ENCODE results near the gene PRPSAP1. TPM values are rescaled to one million over a fixed set of nuclear protein-coding genes. Genes with fewer than 3 reads are reported as not detected.

Gene PRPSAP1
- total RNA-seq, 6 experiments from 2014 or later: 32.6 to 37.4 (median 35.1) TPM

DNA sequence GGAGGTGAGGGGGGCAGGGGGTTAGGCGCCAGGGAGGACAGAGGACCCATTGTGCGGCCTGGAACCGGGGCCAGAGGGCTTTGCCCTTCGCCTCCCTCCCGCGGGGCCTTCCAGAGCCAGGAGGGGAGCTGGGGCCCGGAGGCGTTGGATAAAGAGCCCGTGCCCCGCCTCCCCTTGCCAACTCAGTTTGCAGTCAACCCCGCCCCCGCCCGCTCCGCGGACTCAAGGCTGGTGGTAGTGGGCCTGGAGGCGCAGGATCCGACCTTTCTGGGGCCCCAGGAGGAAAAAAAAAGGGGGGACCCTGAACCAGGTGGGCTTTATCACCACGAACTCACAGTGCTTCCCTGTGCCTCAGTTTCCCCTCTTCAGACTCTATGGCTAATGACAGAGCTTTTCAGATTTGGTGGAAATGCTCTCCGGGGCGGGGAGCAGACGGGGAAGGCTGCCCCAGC, 28.7 kb upstream of the PRPSAP1 start:
- TF ChIP-seq, protein P1, sequence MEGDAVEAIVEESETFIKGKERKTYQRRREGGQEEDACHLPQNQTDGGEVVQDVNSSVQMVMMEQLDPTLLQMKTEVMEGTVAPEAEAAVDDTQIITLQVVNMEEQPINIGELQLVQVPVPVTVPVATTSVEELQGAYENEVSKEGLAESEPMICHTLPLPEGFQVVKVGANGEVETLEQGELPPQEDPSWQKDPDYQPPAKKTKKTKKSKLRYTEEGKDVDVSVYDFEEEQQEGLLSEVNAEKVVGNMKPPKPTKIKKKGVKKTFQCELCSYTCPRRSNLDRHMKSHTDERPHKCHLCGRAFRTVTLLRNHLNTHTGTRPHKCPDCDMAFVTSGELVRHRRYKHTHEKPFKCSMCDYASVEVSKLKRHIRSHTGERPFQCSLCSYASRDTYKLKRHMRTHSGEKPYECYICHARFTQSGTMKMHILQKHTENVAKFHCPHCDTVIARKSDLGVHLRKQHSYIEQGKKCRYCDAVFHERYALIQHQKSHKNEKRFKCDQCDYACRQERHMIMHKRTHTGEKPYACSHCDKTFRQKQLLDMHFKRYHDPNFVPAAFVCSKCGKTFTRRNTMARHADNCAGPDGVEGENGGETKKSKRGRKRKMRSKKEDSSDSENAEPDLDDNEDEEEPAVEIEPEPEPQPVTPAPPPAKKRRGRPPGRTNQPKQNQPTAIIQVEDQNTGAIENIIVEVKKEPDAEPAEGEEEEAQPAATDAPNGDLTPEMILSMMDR (IDR thresholded peaks at IDR 0.05): no peak
- DNase-seq: no peak
- no peaks in the 10 kb centered on the region for H3K9me3 Mint-ChIP-seq
- peak overlapping the region; percentile 90 for H3K4me3 Mint-ChIP-seq
- peak overlapping the region; percentile 85 for H3K27ac Mint-ChIP-seq
- H3K36me3 Mint-ChIP-seq (ENCODE audit: low read depth): peaks cover 13% of the 10 kb centered on the region
- peaks cover 6% of the 10 kb centered on the region for H3K27me3 Mint-ChIP-seq (ENCODE audit: insufficient read depth)
- peaks cover 21% of the 10 kb centered on the region for H3K4me1 Mint-ChIP-seq (ENCODE audit: low read depth)

DNA sequence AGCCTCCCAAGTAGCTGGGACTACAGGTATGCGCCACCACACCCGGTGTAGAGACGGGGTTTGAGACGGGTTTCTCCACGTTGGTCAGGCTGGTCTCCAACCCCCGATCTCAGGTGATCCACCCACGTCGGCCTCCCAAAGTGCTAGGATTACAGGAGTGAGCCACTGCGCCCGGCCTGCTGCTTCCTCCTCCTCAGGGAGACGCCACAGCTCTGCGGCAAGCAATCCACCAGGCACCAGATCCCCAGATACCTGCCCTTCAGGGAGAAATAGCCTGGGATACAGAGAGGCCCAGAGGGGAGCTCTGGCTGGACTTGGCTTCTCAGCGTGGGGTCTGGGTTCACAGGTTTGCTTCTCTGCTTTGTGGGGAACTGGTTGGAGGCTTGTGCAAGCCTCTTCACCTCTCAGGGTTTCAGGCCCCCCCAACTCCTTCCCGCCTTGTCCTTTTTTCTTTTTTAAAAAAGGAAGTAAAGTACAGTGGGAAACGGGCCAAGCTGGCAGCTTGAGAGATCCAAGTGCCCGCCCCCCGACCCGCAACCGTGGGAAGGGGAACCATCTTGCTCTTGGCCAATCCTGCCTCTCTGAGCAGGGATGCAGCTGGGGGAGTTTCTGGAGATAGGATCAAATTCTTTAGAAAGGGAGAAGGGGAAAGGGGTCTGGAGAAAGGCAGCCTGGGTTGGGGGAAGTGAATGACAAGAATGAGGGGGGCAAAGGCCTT, 28.1 kb upstream of the PRPSAP1 start:
- Mint-ChIP-seq H3K4me1 (ENCODE audit: low read depth) (peaks cover 15% of the 10 kb centered on the region), H3K27me3 (ENCODE audit: insufficient read depth) (peaks cover 6% of the 10 kb centered on the region), H3K9me3 (no peaks in the 10 kb centered on the region), H3K4me3 (no peak overlapping the region), H3K36me3 (ENCODE audit: low read depth) (peaks cover 8% of the 10 kb centered on the region), H3K27ac (no peak overlapping the region; the same call in 1 of the 2 replicates)
- DNase-seq: no peak
- TF ChIP-seq, protein P1 (IDR thresholded peaks at IDR 0.05): no peak

DNA sequence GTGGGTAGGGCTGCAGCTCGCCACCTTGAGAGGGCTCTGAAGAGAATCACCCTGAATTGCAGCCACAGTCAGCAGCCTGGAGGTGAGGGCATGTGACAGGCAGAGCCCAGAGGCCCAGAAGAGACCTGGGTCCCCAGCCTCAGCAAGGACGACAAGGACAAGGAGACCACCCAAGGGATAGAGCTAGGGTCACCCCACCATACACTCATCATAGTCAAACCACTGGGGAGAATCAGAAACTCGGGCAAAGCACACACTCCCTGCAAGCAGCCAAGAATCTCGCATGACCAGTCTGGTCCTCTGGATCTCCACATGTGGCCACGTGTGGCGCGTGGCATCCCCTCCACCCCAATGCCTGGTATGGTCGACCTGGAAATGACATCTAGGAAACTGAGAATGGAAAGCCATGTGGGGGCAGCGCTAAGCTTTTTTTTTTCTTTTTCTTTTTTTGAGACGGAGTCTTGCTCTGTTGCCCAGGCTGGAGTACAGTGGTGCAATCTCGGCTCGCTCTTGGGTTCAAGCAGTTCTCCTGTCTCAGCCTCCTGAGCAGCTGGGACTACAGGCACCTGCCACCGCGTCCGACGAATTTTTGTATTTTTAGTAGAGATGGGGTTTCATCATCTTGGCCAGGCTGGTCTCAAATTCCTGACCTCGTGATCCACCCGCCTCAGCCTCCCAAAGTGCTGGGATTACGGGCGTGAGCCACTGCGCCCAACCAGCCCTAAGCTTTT, 26.1 kb upstream of the PRPSAP1 start:
- H3K36me3 Mint-ChIP-seq (ENCODE audit: low read depth): no peaks in the 10 kb centered on the region; the same call in 1 of the 2 replicates
- H3K27me3 Mint-ChIP-seq (ENCODE audit: insufficient read depth): peaks cover 1% of the 10 kb centered on the region
- H3K27ac Mint-ChIP-seq: no peak overlapping the region
- 0 out of 2 replicates have a peak, but pooled peaks cover 7% of the 10 kb centered on the region for H3K4me1 Mint-ChIP-seq (ENCODE audit: low read depth)
- no peak overlapping the region for H3K4me3 Mint-ChIP-seq
- no peak for DNase-seq
- H3K9me3 Mint-ChIP-seq: no peaks in the 10 kb centered on the region
- TF ChIP-seq, protein P1 (IDR thresholded peaks at IDR 0.05): no peak

DNA sequence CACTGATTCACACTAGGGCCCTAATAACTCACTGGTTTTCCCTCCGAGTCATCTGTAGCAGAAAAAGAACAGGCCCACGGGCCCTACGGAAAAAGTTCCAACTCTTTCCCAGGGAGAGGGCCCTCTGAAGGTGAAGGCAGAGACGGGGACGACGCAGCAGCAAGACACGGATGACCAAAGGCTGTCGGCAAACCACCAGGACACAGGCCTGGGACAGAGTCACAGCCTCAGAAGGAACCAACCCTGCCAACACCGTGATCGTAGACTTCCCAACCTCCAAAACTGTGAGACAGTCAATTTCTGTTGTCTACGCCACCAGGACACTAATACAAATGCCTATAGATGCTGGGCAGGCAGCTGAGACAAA, 25.5 kb upstream of the PRPSAP1 start:
- H3K4me1 Mint-ChIP-seq (ENCODE audit: low read depth): 0 out of 2 replicates have a peak, but pooled peaks cover 7% of the 10 kb centered on the region
- no peaks in the 10 kb centered on the region for H3K9me3 Mint-ChIP-seq
- H3K36me3 Mint-ChIP-seq (ENCODE audit: low read depth): no peaks in the 10 kb centered on the region; the same call in 1 of the 2 replicates
- H3K27ac Mint-ChIP-seq: no peak overlapping the region
- DNase-seq: no peak
- H3K4me3 Mint-ChIP-seq: no peak overlapping the region
- TF ChIP-seq, protein P1 (IDR thresholded peaks at IDR 0.05): no peak
- H3K27me3 Mint-ChIP-seq (ENCODE audit: insufficient read depth): peaks cover 1% of the 10 kb centered on the region

DNA sequence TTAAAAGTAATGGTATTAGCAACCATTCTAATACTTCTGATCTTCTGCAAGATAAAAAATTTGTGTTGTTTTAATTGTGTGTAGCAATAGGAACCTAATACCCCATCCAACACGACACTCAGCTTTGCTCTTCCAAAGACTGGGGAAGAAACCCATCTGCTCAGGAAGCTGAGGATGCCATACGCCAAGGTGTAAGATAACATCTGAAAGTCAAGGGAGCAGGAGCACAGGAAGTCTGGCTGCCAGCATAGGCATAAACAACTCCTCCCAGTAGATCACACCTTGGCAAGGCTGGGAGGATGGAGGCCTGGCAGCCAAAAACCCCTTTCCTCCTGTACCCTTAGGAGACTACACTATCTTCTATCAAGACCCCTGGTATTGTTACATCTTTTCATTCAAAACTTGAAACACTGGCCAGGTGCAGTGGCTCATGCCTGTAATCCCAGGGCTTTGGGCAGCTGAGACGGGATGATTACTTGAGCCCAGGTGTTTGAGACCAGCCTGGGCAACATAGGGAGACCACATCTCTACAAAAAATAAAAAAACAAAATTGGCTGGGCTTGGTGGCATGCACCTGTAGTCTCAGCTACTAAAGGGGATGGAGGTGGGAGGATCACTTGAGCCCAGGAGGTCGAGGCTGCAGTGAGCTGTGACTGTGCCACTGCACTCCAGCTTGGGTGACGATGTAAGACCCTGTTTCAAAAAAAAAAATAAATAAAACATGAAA, 25.0 kb upstream of the PRPSAP1 start:
- TF ChIP-seq, protein P1 (IDR thresholded peaks at IDR 0.05): no peak

More for the DNA sequence above, 25.0 kb upstream of the PRPSAP1 start:
- H3K36me3 Mint-ChIP-seq (ENCODE audit: low read depth): no peaks in the 10 kb centered on the region; the same call in 1 of the 2 replicates
- DNase-seq: no peak
- H3K9me3 Mint-ChIP-seq: no peaks in the 10 kb centered on the region
- H3K27me3 Mint-ChIP-seq (ENCODE audit: insufficient read depth): no peaks in the 10 kb centered on the region; the same call in none of the 2 replicates
- H3K4me3 Mint-ChIP-seq: no peak overlapping the region
- no peak overlapping the region for H3K27ac Mint-ChIP-seq
- H3K4me1 Mint-ChIP-seq (ENCODE audit: low read depth): peaks cover 10% of the 10 kb centered on the region

All from HFFc6 (cell line).